ENCODE results near the gene DDOST.

DDOST gene

DNA sequence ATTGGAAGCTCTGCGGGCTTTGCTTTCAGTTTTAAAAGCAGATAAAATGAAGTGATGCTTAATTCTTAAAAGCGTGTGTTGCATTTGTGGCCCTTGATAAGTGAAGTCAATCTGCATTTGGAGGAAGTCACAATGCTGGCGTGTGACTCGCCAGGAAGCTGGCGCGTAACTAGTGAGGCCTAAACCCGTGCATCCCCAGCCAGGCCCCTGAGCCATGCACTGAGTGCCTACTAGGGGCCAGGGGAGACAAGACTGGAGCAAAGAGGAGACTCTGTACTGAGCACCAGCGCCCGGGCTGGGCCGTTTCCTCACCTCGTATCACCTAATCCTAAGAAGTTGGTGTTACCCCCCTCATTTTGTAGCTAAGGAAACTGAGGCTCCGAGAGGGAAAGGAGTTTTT lies 4.6 kb upstream of the DDOST start:
- DNase-seq (ENCODE audit: extremely low read depth, low read depth), result no peak
- no peak overlapping the region for H3K4me3 ChIP-seq (replicated peaks; ENCODE audit: low read depth, low read length)
- TF ChIP-seq, protein P1, sequence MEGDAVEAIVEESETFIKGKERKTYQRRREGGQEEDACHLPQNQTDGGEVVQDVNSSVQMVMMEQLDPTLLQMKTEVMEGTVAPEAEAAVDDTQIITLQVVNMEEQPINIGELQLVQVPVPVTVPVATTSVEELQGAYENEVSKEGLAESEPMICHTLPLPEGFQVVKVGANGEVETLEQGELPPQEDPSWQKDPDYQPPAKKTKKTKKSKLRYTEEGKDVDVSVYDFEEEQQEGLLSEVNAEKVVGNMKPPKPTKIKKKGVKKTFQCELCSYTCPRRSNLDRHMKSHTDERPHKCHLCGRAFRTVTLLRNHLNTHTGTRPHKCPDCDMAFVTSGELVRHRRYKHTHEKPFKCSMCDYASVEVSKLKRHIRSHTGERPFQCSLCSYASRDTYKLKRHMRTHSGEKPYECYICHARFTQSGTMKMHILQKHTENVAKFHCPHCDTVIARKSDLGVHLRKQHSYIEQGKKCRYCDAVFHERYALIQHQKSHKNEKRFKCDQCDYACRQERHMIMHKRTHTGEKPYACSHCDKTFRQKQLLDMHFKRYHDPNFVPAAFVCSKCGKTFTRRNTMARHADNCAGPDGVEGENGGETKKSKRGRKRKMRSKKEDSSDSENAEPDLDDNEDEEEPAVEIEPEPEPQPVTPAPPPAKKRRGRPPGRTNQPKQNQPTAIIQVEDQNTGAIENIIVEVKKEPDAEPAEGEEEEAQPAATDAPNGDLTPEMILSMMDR (IDR thresholded peaks at IDR 0.05; ENCODE audit: low read depth, low read length, missing control alignments), result no peak

DNA sequence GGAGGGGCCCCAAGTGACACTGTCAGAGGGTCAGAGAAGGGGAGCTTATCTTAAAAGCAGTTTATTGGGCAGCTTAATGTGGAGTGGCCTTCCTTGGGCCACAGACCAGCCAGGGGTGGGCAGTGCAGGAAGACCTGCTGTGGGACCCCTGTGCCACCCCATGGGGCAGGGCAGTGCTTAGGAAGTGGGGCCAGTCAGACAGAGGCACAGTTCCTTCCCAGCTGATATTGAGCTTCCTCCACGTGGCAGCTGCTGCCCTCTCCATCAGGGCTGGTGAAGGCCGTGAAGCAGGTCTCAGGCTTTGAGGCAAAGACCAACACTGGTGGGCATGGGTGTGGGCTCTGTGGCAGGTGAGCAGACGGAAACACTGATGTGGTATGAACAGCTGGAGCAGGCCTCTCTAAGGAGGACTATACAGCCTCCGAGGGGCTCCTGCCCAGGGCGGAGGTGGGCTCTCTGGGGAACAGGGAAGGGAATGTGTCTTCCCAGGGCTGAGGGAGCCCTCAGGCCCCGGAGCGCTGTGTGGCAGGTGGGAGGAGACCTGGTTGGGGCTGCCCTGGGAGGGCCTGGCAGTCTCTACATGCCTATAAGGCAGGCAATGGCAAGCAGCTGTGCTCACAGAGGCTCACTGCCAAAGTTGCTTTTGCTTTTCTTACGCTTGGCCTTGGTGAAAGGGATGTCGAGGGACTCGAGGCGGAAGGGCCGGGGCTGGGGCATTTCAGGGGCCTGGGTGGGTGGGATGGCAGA lies 3.0 kb upstream of the DDOST start:
- no peak for DNase-seq (ENCODE audit: extremely low read depth, low read depth)
- TF ChIP-seq, protein P1 (IDR thresholded peaks at IDR 0.05; ENCODE audit: low read depth, low read length, missing control alignments), result no peak
- no peak overlapping the region for H3K4me3 ChIP-seq (replicated peaks; ENCODE audit: low read depth, low read length)

DNA sequence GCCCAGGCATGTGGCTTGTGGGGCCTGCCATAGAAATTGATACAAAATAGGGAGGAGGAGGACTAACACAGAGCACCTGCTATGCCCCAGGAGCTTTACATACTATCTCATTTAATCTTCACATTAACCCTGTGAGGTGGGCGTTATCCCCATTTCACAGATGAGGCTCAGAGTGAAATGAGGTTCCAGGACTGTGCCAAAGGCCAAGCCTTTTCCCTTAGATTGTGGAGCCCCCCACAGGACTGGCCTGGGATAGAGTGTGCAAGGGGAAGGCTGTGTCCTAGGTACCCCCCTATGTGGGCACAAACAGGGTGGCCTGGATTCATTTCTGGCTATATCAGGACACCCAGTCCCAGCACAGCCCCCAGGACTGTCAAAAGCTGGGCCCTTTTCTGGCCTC lies 2.2 kb upstream of the DDOST start:
- H3K4me3 ChIP-seq (replicated peaks; ENCODE audit: low read depth, low read length), result no peak overlapping the region
- no peak for DNase-seq (ENCODE audit: extremely low read depth, low read depth)
- TF ChIP-seq, protein P1 (IDR thresholded peaks at IDR 0.05; ENCODE audit: low read depth, low read length, missing control alignments), result no peak

DNA sequence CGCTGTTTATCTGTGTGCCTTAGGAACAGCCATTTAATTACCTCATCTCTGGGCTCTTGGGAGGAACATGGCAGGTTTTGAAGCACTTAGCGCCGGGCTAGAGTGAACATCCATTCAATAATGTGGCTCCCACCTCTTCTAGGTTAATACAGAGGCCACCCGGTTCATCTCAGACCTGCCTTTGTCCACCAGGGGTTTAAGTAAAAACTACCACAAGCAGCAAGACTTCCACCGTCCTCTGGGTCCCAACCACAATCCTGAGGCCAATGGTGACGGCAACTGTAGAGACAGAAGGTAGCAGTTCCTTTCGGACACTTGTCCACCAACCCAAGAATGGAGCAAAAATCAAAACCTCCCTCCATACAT lies 924 bp upstream of the DDOST start:
- TF ChIP-seq, protein P1 (IDR thresholded peaks at IDR 0.05; ENCODE audit: low read depth, low read length, missing control alignments), result no peak
- H3K4me3 ChIP-seq (replicated peaks; ENCODE audit: low read depth, low read length), result peak overlapping the region; percentile 93
- DNase-seq (ENCODE audit: extremely low read depth, low read depth), result no peak

DNA sequence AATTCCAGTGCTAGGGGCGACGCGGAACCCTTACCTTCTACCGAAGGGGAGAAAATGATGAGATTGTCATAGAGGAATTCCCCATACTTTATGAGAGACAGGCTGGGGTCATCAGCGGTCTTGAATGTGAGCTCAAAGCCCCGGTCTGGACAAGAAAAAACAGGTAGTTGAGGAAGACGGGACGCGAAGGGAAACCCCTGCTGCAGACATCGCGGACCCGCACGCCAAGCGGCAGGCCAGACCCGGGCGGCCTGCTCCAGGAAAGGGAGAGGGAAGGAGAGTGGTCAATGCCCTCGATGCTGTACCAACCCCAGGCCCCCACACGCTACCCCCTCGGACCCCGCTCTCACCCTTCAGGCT lies 342 bp downstream of the DDOST start:
- H3K4me3 ChIP-seq (replicated peaks; ENCODE audit: low read depth, low read length), result peak overlapping the region; percentile 93
- no peak for DNase-seq (ENCODE audit: extremely low read depth, low read depth)
- TF ChIP-seq, protein P1 (IDR thresholded peaks at IDR 0.05; ENCODE audit: low read depth, low read length, missing control alignments), result no peak

DNA sequence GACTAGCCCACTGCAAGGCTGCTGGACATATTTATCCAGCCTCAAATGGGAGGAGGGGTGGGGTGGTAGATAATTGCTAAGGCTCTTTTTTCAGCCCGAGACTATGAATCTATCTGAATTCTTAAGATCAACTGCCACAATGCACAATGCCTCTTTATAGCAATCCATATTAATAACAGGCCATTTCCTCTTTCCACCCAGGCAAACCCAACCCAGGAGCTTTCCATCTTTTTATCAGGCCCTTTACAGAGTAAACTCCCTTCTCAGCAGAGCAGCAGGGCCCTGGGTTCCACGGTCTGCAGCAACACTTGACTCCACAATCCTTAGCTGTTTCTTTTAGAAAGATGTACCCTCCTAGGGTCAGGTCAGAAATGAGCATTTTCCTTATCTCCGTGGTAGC lies 806 bp downstream of the DDOST start:
- TF ChIP-seq, protein P1 (IDR thresholded peaks at IDR 0.05; ENCODE audit: low read depth, low read length, missing control alignments), result no peak
- peak overlapping the region; percentile 93 for H3K4me3 ChIP-seq (replicated peaks; ENCODE audit: low read depth, low read length)
- no peak for DNase-seq (ENCODE audit: extremely low read depth, low read depth)
